Glutamatergic neuron (in vitro differentiated cells): ENCODE results near the gene NFIC. TPM values are rescaled to one million over a fixed set of nuclear protein-coding genes. Genes with fewer than 3 reads are reported as not detected.
"Not testable (repeated sequence)": the region's sequence is repeated elsewhere in the genome, so short reads cannot be mapped to it uniquely, and the experiment has no call there.

Experiments
- DNase-seq: peaks from one replicate; pipeline ENCODE4 v3.0.0; 2022
- H3K27ac Mint-ChIP-seq: one replicate; pipeline ENCODE4 v1.8.0; 2020; ENCODE audit warnings: mild to moderate bottlenecking, mixed read lengths, inconsistent platforms; ENCODE audit not compliant: unreplicated experiment
- H3K27me3 Mint-ChIP-seq: one replicate; pipeline ENCODE4 v1.8.0; 2020; ENCODE audit warnings: mild to moderate bottlenecking, moderate library complexity, mixed read lengths, inconsistent platforms; ENCODE audit not compliant: unreplicated experiment
- H3K36me3 Mint-ChIP-seq: one replicate; pipeline ENCODE4 v1.8.0; 2020; ENCODE audit warnings: mild to moderate bottlenecking, mixed read lengths, inconsistent platforms; ENCODE audit not compliant: unreplicated experiment
- H3K4me1 Mint-ChIP-seq: one replicate; pipeline ENCODE4 v1.8.0; 2020; ENCODE audit warnings: mild to moderate bottlenecking, low read depth, mixed read lengths, inconsistent platforms; ENCODE audit not compliant: unreplicated experiment
- H3K4me3 Mint-ChIP-seq: one replicate; pipeline ENCODE4 v1.8.0; 2020; ENCODE audit warnings: mild to moderate bottlenecking, mixed read lengths, inconsistent platforms; ENCODE audit not compliant: unreplicated experiment
- H3K9me3 Mint-ChIP-seq: one replicate; pipeline ENCODE4 v1.8.0; 2020; ENCODE audit warnings: mild to moderate bottlenecking, moderate library complexity, mixed read lengths, inconsistent platforms; ENCODE audit not compliant: unreplicated experiment
- CTCF ChIP-seq: fragments of 200-600 bp; sonication (generic); IDR thresholded peaks from one replicate; pipeline ENCODE4 v1.5.0; 2021; ENCODE audit not compliant: partially characterized antibody, unreplicated experiment
- total RNA-seq: library from RNA; stranded (reverse); fragmentation: NEBNext Ultra II Directional; extraction: Animal tissue kit (Norgen Biotek cat#: 25700); gene quantifications from one replicate; pipeline ENCODE4 v1.2.1, GENCODE V29; 2021; ENCODE audit not compliant: unreplicated experiment

The NFIC gene
- total RNA-seq, 1 donor from 2014 or later = 2.0 TPM

GRCh38 chr19:3505598-3506383 lies 139.4 kb downstream of the NFIC start, which contains the start of gene FZR1:
Gene FZR1, plus strand, starts transcription at chr19:3506311. Its CDS starts 16,679 bp downstream, at chr19:3522990.
- peak within 1 kb of the TSS; percentile 96 for H3K4me3 Mint-ChIP-seq
- peaks cover 5% of the 10 kb centered on the region for H3K9me3 Mint-ChIP-seq
- peaks cover 8% of the 10 kb centered on the region for H3K27me3 Mint-ChIP-seq
- H3K4me1 Mint-ChIP-seq = peaks cover 11% of the 10 kb centered on the region
- no peaks in the 10 kb centered on the region for H3K36me3 Mint-ChIP-seq
- no peak for TF ChIP-seq CTCF
- peak; percentile 99 for DNase-seq
- H3K27ac Mint-ChIP-seq = peak within 1 kb of the TSS; percentile 88

- H3K9me3 Mint-ChIP-seq = peaks cover 5% of the 10 kb centered on the region
- no peaks in the 10 kb centered on the region for H3K36me3 Mint-ChIP-seq
- peak overlapping the region; percentile 79 for H3K27ac Mint-ChIP-seq
- H3K4me3 Mint-ChIP-seq = peak overlapping the region; percentile 93
- no peak for TF ChIP-seq CTCF
- peaks cover 7% of the 10 kb centered on the region for H3K27me3 Mint-ChIP-seq
- H3K4me1 Mint-ChIP-seq = peaks cover 9% of the 10 kb centered on the region
- no peak for DNase-seq
These were observed 140.3 kb downstream of the NFIC start for GRCh38 chr19:3506384-3507340.

GRCh38 chr19:3507371-3508120 lies 141.2 kb downstream of the NFIC start:
- Mint-ChIP-seq H3K4me1 (peaks cover 10% of the 10 kb centered on the region), H3K9me3 (peaks cover 5% of the 10 kb centered on the region), H3K36me3 (no peaks in the 10 kb centered on the region), H3K27me3 (peaks cover 7% of the 10 kb centered on the region), H3K4me3 (peak overlapping the region; percentile 93), H3K27ac (peak overlapping the region; percentile 79)
- peak; percentile 40 for DNase-seq
- TF ChIP-seq CTCF = no peak

GRCh38 chr19:3508121-3508661 lies 141.8 kb downstream of the NFIC start:
- peaks cover 12% of the 10 kb centered on the region for H3K4me1 Mint-ChIP-seq
- not testable (repeated sequence) for H3K27ac Mint-ChIP-seq, H3K27me3 Mint-ChIP-seq, DNase-seq, H3K9me3 Mint-ChIP-seq, H3K36me3 Mint-ChIP-seq
- peak overlapping the region; percentile 93 for H3K4me3 Mint-ChIP-seq
